Mucosa of stomach (tissue), 1 donor: ENCODE results near the gene RPL35A.
"Not testable (repeated sequence)": the region's sequence is repeated elsewhere in the genome, so short reads cannot be mapped to it uniquely, and the experiment has no call there.

Experiments
- H3K27me3 ChIP-seq: one replicate; pipeline ENCODE4 v1.7.0; 2013; ENCODE audit warnings: mild to moderate bottlenecking, low read length; ENCODE audit not compliant: control insufficient read depth, insufficient read depth
- H3K36me3 ChIP-seq: one replicate; pipeline ENCODE4 v1.7.0; 2013; ENCODE audit warnings: low read length; ENCODE audit not compliant: control insufficient read depth, insufficient read depth
- H3K4me1 ChIP-seq: one replicate; pipeline ENCODE4 v1.7.0; 2013; ENCODE audit warnings: mild to moderate bottlenecking, low read length; ENCODE audit not compliant: control insufficient read depth, insufficient read depth
- H3K4me3 ChIP-seq: one replicate; pipeline ENCODE4 v1.7.0; 2013; ENCODE audit warnings: low read length
- H3K9ac ChIP-seq: one replicate; pipeline ENCODE4 v1.7.0; 2013; ENCODE audit warnings: mild to moderate bottlenecking, low read length, moderate library complexity
- H3K9me3 ChIP-seq: one replicate; pipeline ENCODE4 v1.7.0; 2013; ENCODE audit warnings: mild to moderate bottlenecking, low read length, moderate library complexity; ENCODE audit not compliant: control insufficient read depth
- donor health status: Pancreatic carcinoma.

The RPL35A gene

DNA sequence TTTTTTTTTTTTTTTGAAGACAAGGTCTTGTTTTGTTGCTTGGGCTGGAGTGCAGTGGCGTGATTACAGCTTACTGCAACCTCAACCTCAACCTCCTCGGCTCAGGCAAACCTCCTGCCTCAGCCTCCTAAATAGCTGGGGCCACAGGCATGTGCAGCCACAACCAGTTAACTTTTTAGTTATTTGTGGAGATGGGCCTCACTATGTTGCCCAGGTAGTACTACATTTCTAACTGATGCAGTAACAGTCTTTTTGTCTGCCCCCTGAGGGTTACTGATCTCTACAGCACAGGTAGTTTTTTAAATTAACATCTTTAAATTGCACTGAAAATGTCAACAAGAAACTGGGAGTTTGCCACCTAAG is 6.6 kb downstream of the RPL35A start:
- H3K9ac ChIP-seq = peak overlapping the region; percentile 78
- H3K9me3 ChIP-seq = no peaks in the 10 kb centered on the region
- no peak overlapping the region for H3K4me3 ChIP-seq
- H3K27me3 ChIP-seq = no peaks in the 10 kb centered on the region
- H3K4me1 ChIP-seq = peaks cover 37% of the 10 kb centered on the region
- H3K36me3 ChIP-seq = peaks cover 11% of the 10 kb centered on the region

DNA sequence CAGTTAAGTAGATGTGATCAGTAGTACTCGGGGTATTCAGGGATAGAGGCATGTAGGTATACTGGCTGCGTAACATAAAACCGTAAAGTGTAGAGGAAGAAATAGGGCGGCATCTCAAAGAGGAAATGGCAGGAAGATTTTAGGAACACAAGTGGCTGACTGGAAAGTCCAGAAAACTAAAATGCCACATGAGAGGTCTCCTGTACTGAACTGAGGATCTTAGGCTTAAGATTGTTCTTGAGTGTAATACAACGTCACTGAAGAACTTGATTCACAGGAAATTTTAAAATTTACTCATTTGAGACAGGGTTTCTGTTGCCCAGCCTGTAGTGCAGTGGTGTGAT is 7.8 kb downstream of the RPL35A start:
- Histone ChIP-seq H3K4me1 (peaks cover 31% of the 10 kb centered on the region), H3K36me3 (peaks cover 11% of the 10 kb centered on the region), H3K27me3 (no peaks in the 10 kb centered on the region), H3K9me3 (no peaks in the 10 kb centered on the region), H3K4me3 (no peak overlapping the region), H3K9ac (peak overlapping the region; percentile 78)

DNA sequence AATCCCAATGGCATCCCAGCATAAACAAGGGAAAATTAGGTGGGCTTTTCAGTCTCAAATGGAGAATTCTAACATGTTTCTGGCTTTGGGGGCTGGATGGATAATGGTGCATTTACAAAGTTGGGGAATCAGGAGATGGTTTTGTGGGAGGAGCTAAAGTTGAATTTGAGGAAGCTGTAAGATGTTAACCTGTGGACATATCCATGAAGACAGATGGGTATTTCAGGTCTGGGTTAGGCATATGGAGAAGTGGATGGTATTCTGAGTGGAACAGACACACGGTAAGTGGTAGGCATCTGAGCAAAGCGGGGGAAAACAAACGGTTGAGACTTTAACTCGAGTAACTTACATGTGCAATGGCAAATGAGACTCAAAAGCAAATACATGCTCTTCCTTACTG is 8.4 kb downstream of the RPL35A start:
- no peaks in the 10 kb centered on the region for H3K9me3 ChIP-seq
- H3K27me3 ChIP-seq = no peaks in the 10 kb centered on the region
- H3K4me1 ChIP-seq = peaks cover 31% of the 10 kb centered on the region
- H3K36me3 ChIP-seq = peaks cover 8% of the 10 kb centered on the region
- no peak overlapping the region for H3K9ac ChIP-seq
- no peak overlapping the region for H3K4me3 ChIP-seq

DNA sequence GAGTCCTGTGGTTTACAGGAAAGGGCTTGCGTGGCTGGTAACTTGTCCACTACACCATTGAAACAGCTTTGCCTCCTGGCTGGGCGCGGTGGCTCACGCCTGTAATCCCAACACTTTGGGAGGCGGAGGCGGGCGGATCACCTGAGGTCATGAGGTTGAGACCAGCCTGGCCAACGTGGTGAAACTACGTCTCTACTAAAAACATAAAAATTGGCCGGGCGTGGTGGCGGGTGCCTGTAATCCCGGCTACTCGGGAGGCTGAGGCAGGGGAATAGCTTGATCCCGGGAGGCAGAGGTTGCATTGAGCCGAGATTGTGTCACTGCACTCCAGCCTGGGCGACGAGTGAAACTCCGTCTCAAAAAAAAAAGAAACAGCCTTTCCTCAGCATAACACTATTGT is 8.9 kb downstream of the RPL35A start:
- not testable (repeated sequence) for H3K36me3 ChIP-seq, H3K27me3 ChIP-seq
- peaks cover 31% of the 10 kb centered on the region for H3K4me1 ChIP-seq

DNA sequence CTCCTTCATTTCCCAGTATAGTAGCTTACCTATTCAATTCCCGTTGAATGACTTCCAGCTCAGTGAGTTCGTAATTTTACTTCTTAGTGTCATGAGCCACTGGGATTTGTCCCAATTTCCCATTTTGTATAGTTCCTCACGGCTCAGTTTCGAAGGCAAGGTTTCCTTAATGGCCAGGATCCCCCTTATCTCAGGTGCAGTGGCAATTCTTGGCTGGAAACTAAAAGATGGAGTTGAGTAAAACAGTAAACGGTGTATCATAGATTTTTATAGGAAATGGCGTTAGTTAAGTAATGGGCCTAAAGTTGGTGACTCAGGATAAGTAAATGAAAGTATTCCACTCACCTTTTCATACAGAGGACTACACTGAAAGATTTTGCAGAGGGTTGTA is 9.5 kb downstream of the RPL35A start:
- Histone ChIP-seq H3K9me3 (no peaks in the 10 kb centered on the region), H3K4me3 (peak overlapping the region; percentile 60), H3K27me3 (no peaks in the 10 kb centered on the region), H3K9ac (peak overlapping the region; percentile 63), H3K4me1 (peaks cover 31% of the 10 kb centered on the region), H3K36me3 (no peaks in the 10 kb centered on the region)

More for the DNA sequence above, 8.9 kb downstream of the RPL35A start:
- H3K4me3 ChIP-seq, H3K9me3 ChIP-seq, H3K9ac ChIP-seq: not testable (repeated sequence)

DNA sequence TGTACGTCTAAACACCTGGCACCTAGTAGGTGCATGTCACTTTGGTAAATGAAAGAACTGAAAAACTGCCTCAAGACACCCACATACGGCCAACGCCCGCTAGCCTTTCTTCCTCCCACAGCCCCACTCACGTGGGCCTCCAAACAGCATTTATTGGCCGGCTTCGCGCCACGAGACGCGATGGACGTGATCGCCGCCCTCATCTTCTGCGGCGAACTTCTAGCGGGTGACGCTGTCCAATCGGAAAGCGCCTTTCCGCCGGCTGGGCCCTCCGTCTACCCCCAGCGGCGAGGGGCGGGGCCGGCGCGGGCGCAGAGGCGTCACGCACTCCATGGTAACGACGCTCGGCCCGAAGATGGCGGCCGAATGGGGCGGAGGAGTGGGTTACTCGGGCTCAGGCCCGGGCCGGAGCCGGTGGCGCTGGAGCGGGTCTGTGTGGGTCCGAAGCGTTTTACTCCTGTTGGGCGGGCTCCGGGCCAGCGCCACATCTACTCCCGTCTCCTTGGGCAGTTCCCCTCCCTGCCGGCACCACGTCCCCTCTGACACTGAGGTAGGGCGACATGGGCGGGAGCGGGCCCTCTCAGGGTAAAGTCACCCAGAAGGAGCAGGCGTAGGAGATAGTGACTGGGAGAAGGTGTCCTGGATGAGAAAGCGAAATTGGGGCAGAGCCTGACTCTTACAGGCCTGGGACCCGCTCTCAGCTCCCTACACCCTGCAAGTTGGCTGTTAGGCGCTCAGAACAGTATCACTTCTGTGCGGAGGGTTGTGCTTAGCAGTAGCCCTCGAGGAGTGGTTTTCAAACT is 10.1 kb downstream of the RPL35A start, which contains the start of gene LMLN:
Gene LMLN (plus strand): TSS at position 327 of the 803 bp plus-strand sequence. CDS start 29 bp downstream, at position 356.
- peaks cover 31% of the 10 kb centered on the region for H3K4me1 ChIP-seq
- no peaks in the 10 kb centered on the region for H3K9me3 ChIP-seq

DNA sequence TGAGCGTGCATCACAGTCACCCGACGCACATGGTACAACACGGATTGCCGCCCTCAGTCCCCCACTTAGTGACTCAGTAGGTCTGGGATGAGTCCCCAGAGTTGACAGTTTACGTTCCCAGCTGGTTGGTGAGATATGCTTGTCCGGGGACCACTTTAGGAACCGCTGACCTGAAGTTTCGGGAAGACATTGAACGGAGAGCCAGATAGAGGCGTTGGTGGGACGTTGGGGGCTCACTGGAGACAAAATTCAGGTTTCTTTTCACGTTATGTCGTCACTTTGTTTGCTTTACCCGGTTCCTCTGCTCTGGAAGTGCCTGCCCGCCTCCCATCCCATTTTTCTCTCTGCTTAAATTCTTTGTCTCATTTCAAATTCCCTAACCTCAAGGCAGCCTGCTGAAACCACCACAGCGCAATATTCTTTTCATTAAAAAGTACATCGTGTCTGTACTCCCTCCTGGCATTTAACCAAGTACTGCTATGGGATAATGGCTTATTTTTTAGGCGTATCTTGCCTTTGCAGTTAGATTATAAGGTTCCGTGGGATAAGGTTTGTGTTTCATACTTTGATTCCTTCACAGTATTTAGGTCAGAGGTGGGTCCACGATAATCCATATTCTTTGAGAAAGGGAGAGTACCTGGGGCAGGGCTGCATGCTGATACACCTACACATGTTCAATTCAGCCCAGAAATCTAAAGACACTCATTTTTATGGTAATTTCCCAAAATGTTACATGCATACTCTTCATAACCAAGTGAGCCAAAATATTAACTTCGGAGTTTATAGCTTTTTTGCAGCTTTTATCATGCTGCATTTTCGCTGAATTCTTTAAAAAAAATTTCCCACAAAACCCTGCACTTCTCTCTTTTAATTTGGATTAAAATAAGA is 10.9 kb downstream of the RPL35A start:
- peak overlapping the region; percentile 79 for H3K9ac ChIP-seq
- H3K9me3 ChIP-seq = no peaks in the 10 kb centered on the region
- no peaks in the 10 kb centered on the region for H3K36me3 ChIP-seq
- peaks cover 31% of the 10 kb centered on the region for H3K4me1 ChIP-seq
- H3K27me3 ChIP-seq = no peaks in the 10 kb centered on the region
- peak overlapping the region; percentile 83 for H3K4me3 ChIP-seq

More for the DNA sequence above, 10.1 kb downstream of the RPL35A start, which contains the start of gene LMLN:
- peak within 1 kb of the TSS; percentile 83 for H3K4me3 ChIP-seq
- peak within 1 kb of the TSS; percentile 79 for H3K9ac ChIP-seq
- no peaks in the 10 kb centered on the region for H3K36me3 ChIP-seq
- no peaks in the 10 kb centered on the region for H3K27me3 ChIP-seq

DNA sequence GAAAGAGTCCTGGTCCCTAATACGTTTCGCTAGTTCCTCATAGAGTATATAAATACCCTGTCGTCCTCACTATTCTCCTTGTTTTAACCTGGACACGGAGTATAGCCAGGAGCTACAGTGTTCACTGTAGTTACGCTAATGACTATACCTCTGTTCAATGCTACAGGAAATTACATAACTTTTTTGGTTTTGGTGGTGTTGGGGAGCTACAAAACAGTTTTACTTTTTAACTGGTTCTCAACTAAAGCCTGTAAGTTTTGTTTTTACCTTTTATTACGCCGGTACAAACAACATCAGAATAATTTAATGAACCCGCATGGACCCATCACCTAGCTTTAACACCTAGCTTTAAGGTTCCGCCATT is 11.6 kb downstream of the RPL35A start:
- H3K4me3 ChIP-seq = no peak overlapping the region
- no peaks in the 10 kb centered on the region for H3K36me3 ChIP-seq
- H3K9me3 ChIP-seq = no peaks in the 10 kb centered on the region
- H3K9ac ChIP-seq = no peak overlapping the region
- no peaks in the 10 kb centered on the region for H3K27me3 ChIP-seq
- peaks cover 31% of the 10 kb centered on the region for H3K4me1 ChIP-seq

DNA sequence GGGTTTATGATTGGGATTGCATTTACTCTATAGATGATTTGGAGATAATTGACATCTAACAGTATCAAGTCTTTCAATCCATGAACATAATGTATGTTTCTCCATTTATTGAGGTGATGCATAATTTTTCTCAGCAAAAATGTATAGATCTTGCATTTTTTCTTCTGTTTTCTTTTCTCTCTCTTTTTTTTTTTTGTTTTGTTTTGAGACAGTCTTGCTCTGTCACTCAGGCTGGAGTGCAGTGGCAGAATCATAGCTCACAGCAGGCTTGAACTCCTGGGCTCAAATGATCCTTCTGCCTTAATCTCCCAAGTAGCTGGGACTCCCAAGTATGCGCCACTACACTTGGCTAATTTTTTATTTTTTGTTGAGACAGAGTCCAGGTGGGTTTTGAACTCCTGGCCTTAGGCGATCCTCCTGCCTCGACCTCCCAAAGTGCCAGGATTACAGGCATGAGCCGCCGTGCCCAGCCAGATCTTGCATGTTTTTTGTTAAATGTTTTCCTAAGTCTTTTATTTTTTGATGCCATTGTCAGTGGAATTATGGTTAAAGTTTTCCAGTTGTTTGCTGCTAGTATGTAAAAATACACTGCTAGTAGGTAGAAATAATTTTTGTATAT is 13.1 kb downstream of the RPL35A start:
- no peaks in the 10 kb centered on the region for H3K36me3 ChIP-seq
- H3K27me3 ChIP-seq = no peaks in the 10 kb centered on the region
- no peak overlapping the region for H3K4me3 ChIP-seq
- H3K4me1 ChIP-seq = peaks cover 17% of the 10 kb centered on the region
- H3K9ac ChIP-seq = no peak overlapping the region
- no peaks in the 10 kb centered on the region for H3K9me3 ChIP-seq

DNA sequence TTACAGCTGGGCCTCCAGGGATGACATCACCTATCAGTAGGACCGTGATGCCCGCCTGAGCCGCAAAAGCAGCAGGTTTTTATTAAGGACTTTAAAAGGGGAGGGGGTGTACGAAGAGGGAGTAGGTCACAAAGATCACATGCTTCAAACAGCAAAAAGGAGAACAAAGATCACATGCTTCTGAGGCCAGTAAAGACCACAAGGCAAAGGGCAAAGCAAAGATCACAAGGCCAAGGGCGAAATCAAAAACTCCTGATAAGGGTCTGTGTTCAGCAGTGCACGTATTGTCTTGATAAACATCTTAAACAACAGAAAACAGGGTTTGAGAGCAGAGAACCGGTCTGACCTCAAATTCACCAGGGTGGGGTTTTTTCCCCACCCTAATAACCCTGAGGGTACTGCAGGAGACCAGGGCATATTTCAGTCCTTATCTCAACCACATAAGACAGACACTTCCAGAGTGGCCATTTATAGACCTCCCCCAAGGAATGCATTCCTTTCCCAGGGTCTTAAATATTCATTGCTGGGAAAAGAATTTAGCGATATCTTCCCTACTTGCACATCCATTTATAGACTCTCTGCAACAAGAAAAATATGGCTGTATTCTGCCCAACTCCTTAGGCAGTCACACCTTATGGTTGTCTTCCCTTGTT is 17.5 kb downstream of the RPL35A start:
- H3K36me3 ChIP-seq, H3K27me3 ChIP-seq: not testable (repeated sequence)

DNA sequence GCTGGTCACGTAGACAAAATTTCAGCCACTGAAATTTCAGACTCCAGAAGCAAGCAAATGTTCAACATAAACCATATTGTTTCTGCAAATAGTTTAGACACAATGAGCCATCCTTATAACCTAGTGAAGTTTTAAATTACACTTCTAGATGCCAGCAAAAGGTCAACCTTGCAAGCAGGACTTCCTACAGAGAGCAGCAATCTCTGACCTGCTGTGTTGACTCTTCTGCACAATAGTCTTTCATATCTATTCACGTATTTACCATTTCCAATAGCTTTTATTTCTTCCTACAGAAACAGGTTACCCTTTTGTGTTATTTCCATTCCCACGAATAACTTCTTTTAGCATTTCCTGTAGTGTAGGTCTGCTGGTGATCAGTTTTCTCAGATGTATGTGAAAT is 20.6 kb downstream of the RPL35A start:
- H3K9ac ChIP-seq = no peak overlapping the region
- no peaks in the 10 kb centered on the region for H3K4me1 ChIP-seq
- H3K27me3 ChIP-seq = no peaks in the 10 kb centered on the region

More for the DNA sequence above, 17.5 kb downstream of the RPL35A start:
- H3K9ac ChIP-seq, H3K4me1 ChIP-seq, H3K9me3 ChIP-seq, H3K4me3 ChIP-seq: not testable (repeated sequence)

More for the DNA sequence above, 20.6 kb downstream of the RPL35A start:
- no peaks in the 10 kb centered on the region for H3K9me3 ChIP-seq
- H3K4me3 ChIP-seq = no peak overlapping the region
- H3K36me3 ChIP-seq = no peaks in the 10 kb centered on the region
